Colonic mucosa (tissue), 4 donors: ENCODE measurements around the gene B4GALNT2. TPM values are rescaled to one million over a fixed set of nuclear protein-coding genes. Genes with fewer than 3 reads are reported as not detected.
"Not testable (repeated sequence)": the region's sequence is repeated elsewhere in the genome, so short reads cannot be mapped to it uniquely, and the experiment has no call there.

Experiments used
- DNase-seq: peaks from one replicate; pipeline ENCODE4 v3.0.0-alpha.2; 2020
- H3K27ac ChIP-seq: fragments of 200-600 bp; one replicate; pipeline ENCODE4 v1.8.0; 2021
- H3K27me3 ChIP-seq: fragments of 200-600 bp; one replicate; pipeline ENCODE4 v1.8.0; 2021
- H3K36me3 ChIP-seq: fragments of 200-600 bp; one replicate; pipeline ENCODE4 v1.8.0; 2021
- H3K4me1 ChIP-seq: fragments of 200-600 bp; one replicate; pipeline ENCODE4 v1.8.0; 2021; ENCODE audit warnings: mild to moderate bottlenecking
- H3K4me3 ChIP-seq: fragments of 200-600 bp; one replicate; pipeline ENCODE4 v1.8.0; 2021
- H3K9ac ChIP-seq, 2 donors: one replicate each; pipeline ENCODE4 v1.7.0; 2013; ENCODE audit warnings: control low read depth in 2 of 2, low read depth in 2 of 2, low read length in 2 of 2
- H3K9me3 ChIP-seq: fragments of 200-600 bp; one replicate; pipeline ENCODE4 v1.8.0; 2021
- intact Hi-C: fragments of 100-400 bp; cut with DNase I; formaldehyde crosslinking; loops from one replicate; pipeline ENCODE4 v1.14.1; 2022
- total RNA-seq, 2 donors: library from RNA; stranded (reverse); fragmentation: NEBNext Ultra II Directional in 1 of 2; extraction: Animal tissue kit (Norgen Biotek cat#: 25700) in 1 of 2; gene quantifications; one replicate each; pipeline ENCODE4 v1.2.1, GENCODE V29; 2021
- TF ChIP-seq, protein P1 (sequence below): fragments of 200-600 bp; IDR thresholded peaks from one replicate; pipeline ENCODE4 v1.8.0; 2022; ENCODE audit warnings: antibody characterized with exemption, mild to moderate bottlenecking
- donor health status: healthy.
- donor health status: DM: no; HTN: no; CAD: no.
- donor health status: DM: no; HTN: no; CAD: no.

The B4GALNT2 gene
- total RNA-seq, 2 donors from 2014 or later = 13.3 to 26.8 TPM

DNA sequence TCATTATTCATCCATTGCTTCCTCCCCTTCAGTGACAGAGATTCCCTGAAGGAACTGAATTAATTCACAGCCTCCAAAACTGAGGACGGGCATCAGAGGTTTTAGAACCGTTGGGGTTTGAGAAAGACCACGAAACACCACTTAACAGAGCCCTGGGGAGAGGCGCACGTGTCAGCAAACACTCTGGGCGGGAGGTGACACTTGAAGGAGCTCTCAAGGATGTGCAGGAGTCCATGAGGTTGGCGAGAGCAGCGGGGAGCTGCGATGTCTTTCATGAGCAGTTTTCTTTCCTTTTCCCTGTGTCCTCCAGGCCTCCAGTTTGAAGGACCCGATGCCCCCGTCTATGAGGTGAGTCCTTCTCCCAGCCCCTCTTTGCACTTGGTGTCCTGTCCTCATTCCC lies 23.7 kb downstream of the B4GALNT2 start:
- DNase-seq = no peak
- H3K9me3 ChIP-seq = no peaks in the 10 kb centered on the region
- no peak overlapping the region for H3K9ac ChIP-seq
- intact Hi-C loops = no loop called here
- no peaks in the 10 kb centered on the region for H3K36me3 ChIP-seq
- H3K4me1 ChIP-seq = no peaks in the 10 kb centered on the region
- H3K27ac ChIP-seq = no peak overlapping the region
- no peak overlapping the region for H3K4me3 ChIP-seq
- TF ChIP-seq, protein P1, sequence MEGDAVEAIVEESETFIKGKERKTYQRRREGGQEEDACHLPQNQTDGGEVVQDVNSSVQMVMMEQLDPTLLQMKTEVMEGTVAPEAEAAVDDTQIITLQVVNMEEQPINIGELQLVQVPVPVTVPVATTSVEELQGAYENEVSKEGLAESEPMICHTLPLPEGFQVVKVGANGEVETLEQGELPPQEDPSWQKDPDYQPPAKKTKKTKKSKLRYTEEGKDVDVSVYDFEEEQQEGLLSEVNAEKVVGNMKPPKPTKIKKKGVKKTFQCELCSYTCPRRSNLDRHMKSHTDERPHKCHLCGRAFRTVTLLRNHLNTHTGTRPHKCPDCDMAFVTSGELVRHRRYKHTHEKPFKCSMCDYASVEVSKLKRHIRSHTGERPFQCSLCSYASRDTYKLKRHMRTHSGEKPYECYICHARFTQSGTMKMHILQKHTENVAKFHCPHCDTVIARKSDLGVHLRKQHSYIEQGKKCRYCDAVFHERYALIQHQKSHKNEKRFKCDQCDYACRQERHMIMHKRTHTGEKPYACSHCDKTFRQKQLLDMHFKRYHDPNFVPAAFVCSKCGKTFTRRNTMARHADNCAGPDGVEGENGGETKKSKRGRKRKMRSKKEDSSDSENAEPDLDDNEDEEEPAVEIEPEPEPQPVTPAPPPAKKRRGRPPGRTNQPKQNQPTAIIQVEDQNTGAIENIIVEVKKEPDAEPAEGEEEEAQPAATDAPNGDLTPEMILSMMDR = no peak
- no peaks in the 10 kb centered on the region for H3K27me3 ChIP-seq

- Histone ChIP-seq H3K9me3 (no peaks in the 10 kb centered on the region), H3K27me3 (no peaks in the 10 kb centered on the region), H3K4me1 (no peaks in the 10 kb centered on the region), H3K27ac (no peak overlapping the region), H3K9ac (no peak overlapping the region), H3K4me3 (no peak overlapping the region), H3K36me3 (no peaks in the 10 kb centered on the region)
- intact Hi-C loops = no loop called here
- no peak for DNase-seq
- TF ChIP-seq, protein P1 = no peak
These were observed 25.2 kb downstream of the B4GALNT2 start for GRCh38 chr17:49157784-49158183.

DNA sequence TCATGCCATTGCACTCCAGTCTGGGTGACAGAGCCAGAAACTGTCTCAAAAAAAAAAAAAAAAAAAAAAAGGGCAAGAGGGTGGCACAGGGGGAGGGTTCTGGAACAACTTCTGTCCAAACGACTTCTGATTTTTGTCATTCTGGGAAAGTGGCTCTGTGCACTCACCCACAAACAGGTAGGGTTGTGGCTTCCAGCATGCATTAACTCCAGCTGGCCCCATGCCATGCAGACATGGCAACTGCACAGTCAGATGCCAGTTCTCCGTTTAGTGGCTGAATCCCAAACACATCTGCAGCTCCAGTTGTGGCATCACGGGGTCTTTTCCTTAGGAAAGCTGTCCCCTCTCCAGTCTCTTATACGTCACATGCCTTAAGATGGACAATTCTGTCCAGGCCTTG lies 30.3 kb downstream of the B4GALNT2 start:
- no peaks in the 10 kb centered on the region for H3K9me3 ChIP-seq
- DNase-seq = no peak
- H3K9ac ChIP-seq = no peak overlapping the region
- H3K27me3 ChIP-seq = no peaks in the 10 kb centered on the region
- H3K27ac ChIP-seq = no peak overlapping the region
- TF ChIP-seq, protein P1 = no peak
- intact Hi-C loops = no loop called here
- H3K4me3 ChIP-seq = no peak overlapping the region
- H3K4me1 ChIP-seq = no peaks in the 10 kb centered on the region
- no peaks in the 10 kb centered on the region for H3K36me3 ChIP-seq

DNA sequence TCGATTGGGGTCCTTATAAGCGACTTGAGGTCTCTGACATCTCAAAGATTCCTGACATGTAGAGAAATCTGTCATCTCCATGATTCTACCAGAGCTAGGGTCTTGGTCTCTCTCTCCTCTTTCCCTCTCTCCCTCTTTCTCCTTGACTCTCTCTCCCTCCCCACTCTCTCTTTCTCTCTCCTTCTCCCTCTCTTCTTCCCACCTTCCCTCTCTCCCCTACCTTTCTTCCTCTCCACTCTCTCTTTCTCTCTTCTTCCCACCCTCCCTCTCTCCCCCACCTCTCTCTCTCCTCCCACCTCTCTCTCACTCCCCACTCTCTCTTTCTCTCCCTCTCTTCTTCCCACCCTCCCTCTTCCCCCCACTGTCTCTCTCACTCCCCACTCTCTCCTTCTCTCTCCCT lies 32.6 kb downstream of the B4GALNT2 start:
- no peaks in the 10 kb centered on the region for H3K9me3 ChIP-seq
- TF ChIP-seq, protein P1 = no peak
- H3K4me3 ChIP-seq = no peak overlapping the region
- intact Hi-C loops = no loop called here
- H3K9ac ChIP-seq = no peak overlapping the region
- H3K27ac ChIP-seq = no peak overlapping the region
- no peaks in the 10 kb centered on the region for H3K4me1 ChIP-seq
- no peaks in the 10 kb centered on the region for H3K27me3 ChIP-seq
- no peak for DNase-seq
- no peaks in the 10 kb centered on the region for H3K36me3 ChIP-seq

DNA sequence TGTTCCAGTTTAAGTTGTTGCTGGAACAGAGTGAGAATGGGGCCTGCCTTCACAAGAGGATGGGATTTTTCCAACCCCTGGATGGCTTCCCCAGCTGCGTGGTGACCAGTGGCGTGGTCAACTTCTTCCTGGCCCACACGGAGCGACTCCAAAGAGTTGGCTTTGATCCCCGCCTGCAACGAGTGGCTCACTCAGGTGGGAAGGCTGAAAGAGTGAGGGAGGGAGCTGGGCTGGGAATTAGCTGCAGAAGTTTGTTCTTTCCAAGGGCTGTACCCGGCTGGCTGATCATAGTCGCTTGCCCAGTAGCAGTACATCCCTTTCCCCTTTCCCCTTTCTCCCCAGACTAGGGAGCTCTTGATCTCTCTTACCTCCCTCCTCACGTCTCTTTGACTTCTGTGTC lies 36.1 kb downstream of the B4GALNT2 start:
- no peak for DNase-seq
- TF ChIP-seq, protein P1 = no peak
- H3K27me3 ChIP-seq = no peaks in the 10 kb centered on the region
- intact Hi-C loops = no loop called here
- H3K36me3 ChIP-seq = no peaks in the 10 kb centered on the region
- no peaks in the 10 kb centered on the region for H3K4me1 ChIP-seq
- H3K27ac ChIP-seq = no peak overlapping the region
- H3K9me3 ChIP-seq = no peaks in the 10 kb centered on the region
- no peak overlapping the region for H3K9ac ChIP-seq
- H3K4me3 ChIP-seq = no peak overlapping the region

GRCh38 chr17:49170216-49170615 lies 37.6 kb downstream of the B4GALNT2 start:
- intact Hi-C loops = no loop called here
- H3K9ac ChIP-seq = no peak overlapping the region

DNA sequence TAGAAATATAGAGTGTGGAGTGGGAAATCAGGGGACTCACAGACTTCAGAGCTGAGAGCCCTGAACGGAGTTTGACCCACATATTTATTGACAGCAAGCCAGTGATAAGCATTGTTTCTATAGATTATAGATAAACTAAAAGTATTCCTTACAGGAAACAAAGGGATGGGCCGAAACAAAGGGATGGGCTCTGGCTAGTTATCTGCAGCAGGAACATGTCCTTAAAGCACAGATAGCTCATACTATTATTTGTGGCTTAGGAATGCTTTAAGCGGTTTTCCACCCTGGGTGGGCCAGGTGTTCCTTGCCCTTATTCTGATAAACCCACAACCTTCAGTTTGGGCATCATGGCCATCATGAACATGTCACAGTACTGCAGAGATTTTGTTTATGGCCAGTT lies 38.1 kb downstream of the B4GALNT2 start:
- DNase-seq, H3K9me3 ChIP-seq, H3K27me3 ChIP-seq, intact Hi-C loops, H3K36me3 ChIP-seq, H3K9ac ChIP-seq, H3K27ac ChIP-seq, H3K4me1 ChIP-seq, H3K4me3 ChIP-seq: not testable (repeated sequence)

More at GRCh38 chr17:49170216-49170615, 37.6 kb downstream of the B4GALNT2 start:
- no peak overlapping the region for H3K4me3 ChIP-seq
- no peaks in the 10 kb centered on the region for H3K27me3 ChIP-seq
- no peaks in the 10 kb centered on the region for H3K4me1 ChIP-seq
- DNase-seq = no peak
- TF ChIP-seq, protein P1 = no peak
- no peaks in the 10 kb centered on the region for H3K36me3 ChIP-seq
- H3K9me3 ChIP-seq = no peaks in the 10 kb centered on the region
- H3K27ac ChIP-seq = no peak overlapping the region

DNA sequence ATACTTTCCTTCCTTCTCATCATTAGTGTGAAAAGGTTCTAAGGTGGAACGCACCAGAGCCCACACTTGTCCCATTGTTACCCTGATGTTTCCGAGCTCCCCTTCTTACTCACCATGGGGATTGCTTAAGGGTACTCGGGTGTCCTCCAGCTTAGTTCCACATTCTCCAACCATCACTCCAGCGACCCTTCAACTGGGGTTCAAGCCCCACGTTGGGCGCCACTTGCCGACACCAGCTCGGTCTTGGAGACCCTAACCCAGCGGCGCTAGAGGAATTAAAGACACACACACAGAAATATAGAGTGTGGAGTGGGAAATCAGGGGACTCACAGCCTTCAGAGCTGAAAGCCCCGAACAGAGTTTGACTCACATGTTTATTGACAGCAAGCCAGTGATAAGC lies 43.4 kb downstream of the B4GALNT2 start:
- H3K4me1 ChIP-seq, H3K27ac ChIP-seq, H3K36me3 ChIP-seq, H3K27me3 ChIP-seq, H3K9me3 ChIP-seq, H3K4me3 ChIP-seq, H3K9ac ChIP-seq, intact Hi-C loops, DNase-seq: not testable (repeated sequence)
